Liver (tissue), 9 donors: ENCODE data around the gene FGF11. TPM values are rescaled to one million over a fixed set of nuclear protein-coding genes. Genes with fewer than 3 reads are reported as not detected.

Source experiments
- DNase-seq: peaks from one replicate; pipeline ENCODE4 v3.0.0-alpha.2; 2017; ENCODE audit warnings: low spot score
- H3K27ac ChIP-seq, 2 donors: one replicate each; pipeline ENCODE4 v1.7.0; 2013; ENCODE audit warnings: inconsistent platforms in 2 of 2, low read length in 2 of 2, control low read depth in 1 of 2, low read depth in 1 of 2, mild to moderate bottlenecking in 1 of 2
- H3K27me3 ChIP-seq, 4 donors: one replicate each; pipeline versions ENCODE4 v1.6.1 to v1.7.0; 2013; ENCODE audit warnings: low read length in 3 of 4, inconsistent platforms in 1 of 4, mild to moderate bottlenecking in 1 of 4, moderate library complexity in 1 of 4; ENCODE audit not compliant: control insufficient read depth in 4 of 4, insufficient read depth in 4 of 4
- H3K36me3 ChIP-seq, 4 donors: one replicate each; pipeline versions ENCODE4 v1.6.1 to v1.7.0; 2013; ENCODE audit warnings: low read length in 3 of 4, mild to moderate bottlenecking in 3 of 4, low read depth in 1 of 4, moderate library complexity in 1 of 4; ENCODE audit not compliant: control insufficient read depth in 4 of 4, insufficient read depth in 3 of 4
- H3K4me1 ChIP-seq, 4 donors: one replicate each; pipeline versions ENCODE4 v1.6.1 to v1.7.0; 2013; ENCODE audit warnings: low read length in 3 of 4, mild to moderate bottlenecking in 3 of 4, moderate library complexity in 1 of 4; ENCODE audit not compliant: control insufficient read depth in 4 of 4, insufficient read depth in 4 of 4
- H3K4me3 ChIP-seq, 3 donors: one replicate each; pipeline versions ENCODE4 v1.6.1 to v1.7.0; 2013; ENCODE audit warnings: low read length in 3 of 3, control low read depth in 1 of 3, low read depth in 1 of 3, mild to moderate bottlenecking in 1 of 3
- H3K9ac ChIP-seq, 2 donors: one replicate each; pipeline ENCODE4 v1.7.0; 2013; ENCODE audit warnings: low read length in 2 of 2, mild to moderate bottlenecking in 2 of 2, moderate library complexity in 2 of 2, control low read depth in 1 of 2, low read depth in 1 of 2
- H3K9me3 ChIP-seq, 4 donors: one replicate each; pipeline versions ENCODE4 v1.6.1 to v1.7.0; 2013; ENCODE audit warnings: low read length in 3 of 4; ENCODE audit not compliant: control insufficient read depth in 4 of 4
- EGR1 ChIP-seq, 2 donors: IDR thresholded peaks; 2 replicates each; pipeline ENCODE4 v1.6.1; 2016 to 2018; ENCODE audit warnings: antibody characterized with exemption in 2 of 2, low read depth in 2 of 2
- FOXA1 ChIP-seq: IDR thresholded peaks from 2 replicates; pipeline ENCODE4 v1.6.1; 2016; ENCODE audit warnings: antibody characterized with exemption
- FOXA2 ChIP-seq: IDR thresholded peaks from 2 replicates; pipeline ENCODE4 v1.6.1; 2016; ENCODE audit warnings: antibody characterized with exemption
- GABPA ChIP-seq, 2 donors: IDR thresholded peaks in 1 of 2; conservative IDR thresholded peaks in 1 of 2; 2 replicates each; pipeline ENCODE4 v1.6.1; 2016; ENCODE audit warnings: antibody characterized with exemption in 2 of 2, mild to moderate bottlenecking in 1 of 2, moderate library complexity in 1 of 2
- HNF4A ChIP-seq, 2 donors: conservative IDR thresholded peaks; 2 replicates each; pipeline ENCODE4 v1.6.1; 2016; ENCODE audit warnings: antibody characterized with exemption in 2 of 2, mild to moderate bottlenecking in 2 of 2
- HNF4G ChIP-seq: IDR thresholded peaks from 2 replicates; pipeline ENCODE4 v1.6.1; 2016; ENCODE audit warnings: antibody characterized with exemption
- JUND ChIP-seq, 2 donors: IDR thresholded peaks; 2 replicates each; pipeline ENCODE4 v1.6.1; 2016; ENCODE audit warnings: antibody characterized with exemption in 2 of 2
- NR2F2 ChIP-seq: IDR thresholded peaks from 2 replicates; pipeline ENCODE4 v1.6.1; 2016; ENCODE audit warnings: antibody characterized with exemption
- RAD21 ChIP-seq, 2 donors: IDR thresholded peaks; 2 replicates each; pipeline ENCODE4 v1.6.1; 2016; ENCODE audit warnings: antibody characterized with exemption in 2 of 2, mild to moderate bottlenecking in 2 of 2
- RXRA ChIP-seq, 2 donors: IDR thresholded peaks; 2 replicates each; pipeline ENCODE4 v1.6.1; 2017 to 2018; ENCODE audit warnings: antibody characterized with exemption in 2 of 2, mild to moderate bottlenecking in 1 of 2
- SP1 ChIP-seq: IDR thresholded peaks from 2 replicates; pipeline ENCODE4 v1.6.1; 2018; ENCODE audit warnings: antibody characterized with exemption, mild to moderate bottlenecking
- TAF1 ChIP-seq: conservative IDR thresholded peaks from 2 replicates; pipeline ENCODE4 v1.6.1; 2016; ENCODE audit warnings: antibody characterized with exemption, mild to moderate bottlenecking
- YY1 ChIP-seq: IDR thresholded peaks from 2 replicates; pipeline ENCODE4 v1.6.1; 2016; ENCODE audit warnings: antibody characterized with exemption, mild to moderate bottlenecking
- WGBS: extraction: QIAGEN DNeasy Blood & Tissue Kit; methylation state at CpG from one replicate; pipeline ENCODE4 v1.1.7; 2013; 5-methylcytosine and 5-hydroxymethylcytosine counted together
- polyA plus RNA-seq, 2 donors: library from polyadenylated mRNA; stranded (reverse) in 1 of 2; unstranded in 1 of 2; fragments of 200-250 nt in 1 of 2; fragments of >200 nt in 1 of 2; fragmentation: Nextera tagmentation in 1 of 2; extraction: Ambion mirVana in 1 of 2; gene quantifications; one replicate each; pipeline versions ENCODE4 v1.2.1 to v1.2.3, GENCODE V29; 2013 to 2015
- total RNA-seq, 2 donors: library from RNA; depleted of rRNA; stranded (reverse); fragments of >200 nt; gene quantifications; one replicate each; pipeline ENCODE4 v1.2.3, GENCODE V29; 2014
- TF ChIP-seq, protein P1 (sequence below): IDR thresholded peaks from 2 replicates; pipeline ENCODE4 v1.6.1; 2016; ENCODE audit warnings: antibody characterized with exemption
- TF ChIP-seq, protein P2 (sequence below): IDR thresholded peaks from 2 replicates; pipeline ENCODE4 v1.6.1; 2016; ENCODE audit warnings: antibody characterized with exemption, mild to moderate bottlenecking
- TF ChIP-seq, protein P3 (sequence below): fragments of 150-350 bp; IDR thresholded peaks from 2 replicates; pipeline ENCODE4 v1.5.1; 2017; ENCODE audit warnings: improper control_type of control experiment, low read depth, low read length; ENCODE audit not compliant: missing input control
- donor health status: healthy.
- donor health status: healthy.
- donor health status: healthy.
- donor health status: healthy.
- donor health status: healthy.

Gene FGF11
- total and polyA plus RNA-seq, 4 donors: 0.17 to 0.25 (median 0.20) TPM

DNA sequence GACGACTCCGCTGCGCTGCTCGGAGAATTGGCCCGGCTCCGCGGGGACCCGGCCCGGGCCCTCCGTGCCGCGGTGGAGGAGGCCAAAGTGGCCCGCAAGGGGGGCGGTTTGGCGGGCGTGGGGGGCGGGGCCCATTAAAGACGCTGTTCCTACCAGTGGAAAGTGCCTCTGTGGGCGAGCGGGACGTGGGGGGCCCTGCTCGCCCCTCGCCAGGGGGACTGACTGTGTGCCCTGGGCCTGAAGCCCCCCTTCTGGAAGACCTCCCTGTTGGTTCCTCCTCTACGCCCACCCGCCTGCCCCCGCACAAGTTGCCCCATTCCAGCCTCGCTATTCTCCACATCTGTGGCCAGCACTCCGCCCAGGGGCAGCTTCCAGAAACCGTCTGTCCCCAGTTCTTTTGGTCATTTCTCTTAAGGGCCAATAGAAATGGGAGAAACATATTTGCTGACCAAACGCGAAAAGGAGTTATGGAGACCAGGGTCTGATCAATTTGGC lies 1.9 kb upstream of the FGF11 start:
- H3K9ac ChIP-seq: no peak overlapping the region
- peak overlapping the region in 1 of 3 donors; percentile 31 for H3K4me3 ChIP-seq
- TF ChIP-seq SP1: no peak
- H3K27ac ChIP-seq: peak overlapping the region in 1 of 2 donors; percentile 69
- H3K9me3 ChIP-seq: no peaks in the 10 kb centered on the region
- no peaks in the 10 kb centered on the region for H3K36me3 ChIP-seq
- no peak for DNase-seq
- 25% methylated on average over 31 of the region's 31 CpGs for WGBS
- peaks cover 0 to 3% (median 0%) of the 10 kb centered on the region in 4 donors for H3K27me3 ChIP-seq
- H3K4me1 ChIP-seq: peaks cover 20 to 48% (median 39%) of the 10 kb centered on the region in 4 donors

DNA sequence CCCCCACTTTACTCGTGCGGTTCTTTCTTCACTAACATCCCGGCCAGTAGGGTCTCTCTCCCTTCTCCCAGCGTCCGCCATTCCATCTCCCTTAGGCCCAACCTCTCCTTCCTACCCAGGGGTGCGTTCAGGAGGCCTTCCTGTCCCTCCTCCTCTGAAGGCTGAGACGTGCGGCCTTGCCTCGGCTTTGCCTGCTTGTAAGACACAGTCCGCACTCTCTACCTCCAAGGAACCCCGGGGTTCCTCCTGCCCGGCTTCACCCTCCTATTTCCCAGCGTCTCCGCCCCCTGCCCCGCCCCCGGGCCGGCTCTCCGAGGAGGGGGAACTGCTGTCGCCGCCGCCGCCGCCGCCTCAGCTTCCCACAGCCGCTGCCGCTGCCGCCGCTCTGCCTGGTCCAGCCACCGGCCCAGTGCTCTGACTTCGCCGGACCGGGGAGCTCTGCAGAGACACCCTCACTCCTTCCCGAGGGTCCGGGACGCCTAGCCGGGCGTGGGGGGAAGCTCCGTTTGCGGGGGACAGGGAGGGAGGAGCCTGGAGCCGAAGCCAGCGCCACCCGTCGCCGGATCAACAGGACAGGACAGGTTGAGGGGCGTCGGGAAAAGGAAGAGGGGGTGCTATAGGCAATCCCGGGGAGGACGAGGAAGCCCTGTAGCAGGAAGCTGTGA lies 1.2 kb upstream of the FGF11 start:
- WGBS: 42% methylated on average over 48 of the region's 48 CpGs
- Histone ChIP-seq H3K4me1 (peaks cover 20 to 48% (median 39%) of the 10 kb centered on the region in 4 donors), H3K9me3 (no peaks in the 10 kb centered on the region), H3K27ac (no peak overlapping the region), H3K4me3 (peak overlapping the region in 1 of 3 donors; percentile 26), H3K36me3 (no peaks in the 10 kb centered on the region), H3K9ac (no peak overlapping the region), H3K27me3 (peaks cover 0 to 3% (median 0%) of the 10 kb centered on the region in 4 donors)
- no peak for TF ChIP-seq JUND (IDR thresholded peaks at IDR 0.05)
- TF ChIP-seq, protein P1, sequence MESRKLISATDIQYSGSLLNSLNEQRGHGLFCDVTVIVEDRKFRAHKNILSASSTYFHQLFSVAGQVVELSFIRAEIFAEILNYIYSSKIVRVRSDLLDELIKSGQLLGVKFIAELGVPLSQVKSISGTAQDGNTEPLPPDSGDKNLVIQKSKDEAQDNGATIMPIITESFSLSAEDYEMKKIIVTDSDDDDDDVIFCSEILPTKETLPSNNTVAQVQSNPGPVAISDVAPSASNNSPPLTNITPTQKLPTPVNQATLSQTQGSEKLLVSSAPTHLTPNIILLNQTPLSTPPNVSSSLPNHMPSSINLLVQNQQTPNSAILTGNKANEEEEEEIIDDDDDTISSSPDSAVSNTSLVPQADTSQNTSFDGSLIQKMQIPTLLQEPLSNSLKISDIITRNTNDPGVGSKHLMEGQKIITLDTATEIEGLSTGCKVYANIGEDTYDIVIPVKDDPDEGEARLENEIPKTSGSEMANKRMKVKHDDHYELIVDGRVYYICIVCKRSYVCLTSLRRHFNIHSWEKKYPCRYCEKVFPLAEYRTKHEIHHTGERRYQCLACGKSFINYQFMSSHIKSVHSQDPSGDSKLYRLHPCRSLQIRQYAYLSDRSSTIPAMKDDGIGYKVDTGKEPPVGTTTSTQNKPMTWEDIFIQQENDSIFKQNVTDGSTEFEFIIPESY: no peak
- TF ChIP-seq NR2F2: no peak
- no peak for TF ChIP-seq YY1
- TF ChIP-seq RXRA (IDR thresholded peaks at IDR 0.05): no peak
- no peak for TF ChIP-seq EGR1 (IDR thresholded peaks at IDR 0.05; ENCODE audit: low read depth in 2 of 2)
- DNase-seq: peak; percentile 46

DNA sequence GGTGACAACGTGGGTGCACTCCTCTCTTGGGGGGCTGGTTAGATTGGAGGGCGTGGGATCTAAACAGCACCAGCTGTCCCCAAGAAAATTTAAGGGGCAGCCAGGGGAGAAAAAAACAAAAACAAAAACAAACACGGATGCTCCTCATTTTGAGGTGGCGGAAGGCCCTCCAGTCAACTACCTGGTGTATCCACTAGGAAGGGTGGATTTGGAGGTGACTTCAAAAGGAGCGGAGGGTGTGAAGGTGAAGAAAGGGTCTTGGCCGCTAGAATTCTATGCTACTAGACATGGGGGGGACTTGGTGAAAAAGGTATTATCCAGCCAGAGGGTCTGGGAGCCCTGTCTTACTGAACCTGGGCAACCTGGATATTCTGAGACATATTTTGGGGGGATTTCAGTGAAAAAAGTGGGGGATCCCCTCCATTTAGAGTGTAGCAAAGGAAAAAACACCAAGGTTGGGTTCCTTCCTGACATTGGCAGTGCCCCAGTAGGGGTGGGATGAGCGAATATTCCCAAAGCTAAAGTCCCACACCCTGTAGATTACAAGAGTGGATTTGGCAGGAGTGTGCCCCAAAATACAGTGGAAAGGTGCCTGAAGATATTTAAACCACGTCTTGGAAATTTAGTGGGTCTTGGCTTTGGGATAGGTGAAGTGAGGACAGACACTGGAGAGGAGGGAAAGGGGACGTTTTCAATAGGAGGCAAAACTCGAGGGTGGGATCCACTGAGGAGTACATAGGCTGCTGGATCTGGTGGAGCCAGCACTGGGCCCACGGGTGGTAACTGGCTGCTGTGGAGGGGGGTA lies 454 bp upstream of the FGF11 start:
- no peak for DNase-seq
- Histone ChIP-seq H3K4me3 (peak overlapping the region in 1 of 3 donors; percentile 26), H3K9ac (no peak overlapping the region), H3K36me3 (no peaks in the 10 kb centered on the region), H3K4me1 (peaks cover 20 to 48% (median 39%) of the 10 kb centered on the region in 4 donors), H3K27me3 (peaks cover 0 to 3% (median 0%) of the 10 kb centered on the region in 4 donors), H3K9me3 (no peaks in the 10 kb centered on the region), H3K27ac (no peak overlapping the region)
- TF ChIP-seq FOXA2 (no peak), GABPA (IDR thresholded peaks at IDR 0.05 in 1 of 2, conservative IDR thresholded peaks at IDR 0.05 in 1 of 2) (no peak), HNF4A (conservative IDR thresholded peaks at IDR 0.05) (no peak), YY1 (no peak), NR2F2 (no peak), RXRA (IDR thresholded peaks at IDR 0.05) (no peak), TAF1 (no peak), SP1 (no peak), RAD21 (IDR thresholded peaks at IDR 0.05) (no peak), EGR1 (IDR thresholded peaks at IDR 0.05; ENCODE audit: low read depth in 2 of 2) (no peak), FOXA1 (no peak), HNF4G (no peak)
- TF ChIP-seq, protein P2, sequence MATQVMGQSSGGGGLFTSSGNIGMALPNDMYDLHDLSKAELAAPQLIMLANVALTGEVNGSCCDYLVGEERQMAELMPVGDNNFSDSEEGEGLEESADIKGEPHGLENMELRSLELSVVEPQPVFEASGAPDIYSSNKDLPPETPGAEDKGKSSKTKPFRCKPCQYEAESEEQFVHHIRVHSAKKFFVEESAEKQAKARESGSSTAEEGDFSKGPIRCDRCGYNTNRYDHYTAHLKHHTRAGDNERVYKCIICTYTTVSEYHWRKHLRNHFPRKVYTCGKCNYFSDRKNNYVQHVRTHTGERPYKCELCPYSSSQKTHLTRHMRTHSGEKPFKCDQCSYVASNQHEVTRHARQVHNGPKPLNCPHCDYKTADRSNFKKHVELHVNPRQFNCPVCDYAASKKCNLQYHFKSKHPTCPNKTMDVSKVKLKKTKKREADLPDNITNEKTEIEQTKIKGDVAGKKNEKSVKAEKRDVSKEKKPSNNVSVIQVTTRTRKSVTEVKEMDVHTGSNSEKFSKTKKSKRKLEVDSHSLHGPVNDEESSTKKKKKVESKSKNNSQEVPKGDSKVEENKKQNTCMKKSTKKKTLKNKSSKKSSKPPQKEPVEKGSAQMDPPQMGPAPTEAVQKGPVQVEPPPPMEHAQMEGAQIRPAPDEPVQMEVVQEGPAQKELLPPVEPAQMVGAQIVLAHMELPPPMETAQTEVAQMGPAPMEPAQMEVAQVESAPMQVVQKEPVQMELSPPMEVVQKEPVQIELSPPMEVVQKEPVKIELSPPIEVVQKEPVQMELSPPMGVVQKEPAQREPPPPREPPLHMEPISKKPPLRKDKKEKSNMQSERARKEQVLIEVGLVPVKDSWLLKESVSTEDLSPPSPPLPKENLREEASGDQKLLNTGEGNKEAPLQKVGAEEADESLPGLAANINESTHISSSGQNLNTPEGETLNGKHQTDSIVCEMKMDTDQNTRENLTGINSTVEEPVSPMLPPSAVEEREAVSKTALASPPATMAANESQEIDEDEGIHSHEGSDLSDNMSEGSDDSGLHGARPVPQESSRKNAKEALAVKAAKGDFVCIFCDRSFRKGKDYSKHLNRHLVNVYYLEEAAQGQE: no peak
- TF ChIP-seq, protein P3, sequence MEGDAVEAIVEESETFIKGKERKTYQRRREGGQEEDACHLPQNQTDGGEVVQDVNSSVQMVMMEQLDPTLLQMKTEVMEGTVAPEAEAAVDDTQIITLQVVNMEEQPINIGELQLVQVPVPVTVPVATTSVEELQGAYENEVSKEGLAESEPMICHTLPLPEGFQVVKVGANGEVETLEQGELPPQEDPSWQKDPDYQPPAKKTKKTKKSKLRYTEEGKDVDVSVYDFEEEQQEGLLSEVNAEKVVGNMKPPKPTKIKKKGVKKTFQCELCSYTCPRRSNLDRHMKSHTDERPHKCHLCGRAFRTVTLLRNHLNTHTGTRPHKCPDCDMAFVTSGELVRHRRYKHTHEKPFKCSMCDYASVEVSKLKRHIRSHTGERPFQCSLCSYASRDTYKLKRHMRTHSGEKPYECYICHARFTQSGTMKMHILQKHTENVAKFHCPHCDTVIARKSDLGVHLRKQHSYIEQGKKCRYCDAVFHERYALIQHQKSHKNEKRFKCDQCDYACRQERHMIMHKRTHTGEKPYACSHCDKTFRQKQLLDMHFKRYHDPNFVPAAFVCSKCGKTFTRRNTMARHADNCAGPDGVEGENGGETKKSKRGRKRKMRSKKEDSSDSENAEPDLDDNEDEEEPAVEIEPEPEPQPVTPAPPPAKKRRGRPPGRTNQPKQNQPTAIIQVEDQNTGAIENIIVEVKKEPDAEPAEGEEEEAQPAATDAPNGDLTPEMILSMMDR: no peak
- TF ChIP-seq, protein P1: no peak
- WGBS: 65% methylated on average over 11 of the region's 11 CpGs
